ENCODE data around the gene RPL37A. TPM values are rescaled to one million over a fixed set of nuclear protein-coding genes. Genes with fewer than 3 reads are reported as not detected.

Gene RPL37A
- total and polyA plus RNA-seq, 4 donors = 494 to 1,757 (median 1,250) TPM

GRCh38 chr2:216450784-216451183 is 47.9 kb upstream of the RPL37A start (continued):
- no peak for TF ChIP-seq YY1 (IDR thresholded peaks at IDR 0.05)
- no peak for TF ChIP-seq FOXA2 (IDR thresholded peaks at IDR 0.05)
- no peak for TF ChIP-seq GABPA (IDR thresholded peaks at IDR 0.05 in 1 of 2, conservative IDR thresholded peaks at IDR 0.05 in 1 of 2)
- TF ChIP-seq RAD21 (IDR thresholded peaks at IDR 0.05) = no peak
- no peak for TF ChIP-seq TAF1 (conservative IDR thresholded peaks at IDR 0.05)
- no peak for TF ChIP-seq CTCF (IDR thresholded peaks at IDR 0.05; ENCODE audit: low read depth, low read length, missing input control)

- no peak overlapping the region for H3K27ac ChIP-seq (ENCODE audit: low read depth in 1 of 2, low read length in 2 of 2)
- H3K9ac ChIP-seq (ENCODE audit: low read depth in 1 of 2, low read length in 2 of 2) = no peak overlapping the region
- peaks cover 9 to 43% (median 29%) of the 10 kb centered on the region in 4 donors for H3K36me3 ChIP-seq (ENCODE audit: control insufficient read depth in 4 of 4, insufficient read depth in 3 of 4, low read depth in 1 of 4, low read length in 3 of 4)
- TF ChIP-seq HNF4G (IDR thresholded peaks at IDR 0.05) (no peak), NR2F2 (IDR thresholded peaks at IDR 0.05) (no peak), SP1 (IDR thresholded peaks at IDR 0.05) (no peak), ATF3 (IDR thresholded peaks at IDR 0.05) (no peak), MAX (IDR thresholded peaks at IDR 0.05) (no peak), TAF1 (conservative IDR thresholded peaks at IDR 0.05) (no peak), ZBTB33 (IDR thresholded peaks at IDR 0.05) (no peak), HNF4A (conservative IDR thresholded peaks at IDR 0.05) (no peak), JUND (IDR thresholded peaks at IDR 0.05) (no peak), YY1 (IDR thresholded peaks at IDR 0.05) (no peak), FOXA1 (IDR thresholded peaks at IDR 0.05) (no peak), GABPA (IDR thresholded peaks at IDR 0.05 in 1 of 2, conservative IDR thresholded peaks at IDR 0.05 in 1 of 2) (no peak), RXRA (IDR thresholded peaks at IDR 0.05) (no peak), RAD21 (IDR thresholded peaks at IDR 0.05) (no peak), REST (IDR thresholded peaks at IDR 0.05) (no peak), CTCF (IDR thresholded peaks at IDR 0.05; ENCODE audit: low read depth, low read length, missing input control) (no peak), FOXA2 (IDR thresholded peaks at IDR 0.05) (no peak), EGR1 (IDR thresholded peaks at IDR 0.05; ENCODE audit: low read depth in 2 of 2) (no peak)
- no peaks in the 10 kb centered on the region for H3K27me3 ChIP-seq (ENCODE audit: control insufficient read depth in 4 of 4, insufficient read depth in 4 of 4, low read length in 3 of 4)
- H3K4me3 ChIP-seq (ENCODE audit: low read depth in 1 of 3, low read length in 3 of 3) = no peak overlapping the region
- no peaks in the 10 kb centered on the region for H3K4me1 ChIP-seq (ENCODE audit: control insufficient read depth in 4 of 4, insufficient read depth in 4 of 4, low read length in 3 of 4)
- 99% methylated on average over 4 of the region's 4 CpGs for WGBS
- H3K9me3 ChIP-seq (ENCODE audit: control insufficient read depth in 4 of 4, low read length in 3 of 4) = no peaks in the 10 kb centered on the region
- DNase-seq (ENCODE audit: low spot score) = no peak
These were observed 44.6 kb upstream of the RPL37A start for GRCh38 chr2:216453955-216454614.

All from liver (tissue), 9 donors.